ENCODE results near the gene WDFY2.
"Not testable (repeated sequence)": the region's sequence is repeated elsewhere in the genome, so short reads cannot be mapped to it uniquely, and the experiment has no call there.

The WDFY2 gene

DNA sequence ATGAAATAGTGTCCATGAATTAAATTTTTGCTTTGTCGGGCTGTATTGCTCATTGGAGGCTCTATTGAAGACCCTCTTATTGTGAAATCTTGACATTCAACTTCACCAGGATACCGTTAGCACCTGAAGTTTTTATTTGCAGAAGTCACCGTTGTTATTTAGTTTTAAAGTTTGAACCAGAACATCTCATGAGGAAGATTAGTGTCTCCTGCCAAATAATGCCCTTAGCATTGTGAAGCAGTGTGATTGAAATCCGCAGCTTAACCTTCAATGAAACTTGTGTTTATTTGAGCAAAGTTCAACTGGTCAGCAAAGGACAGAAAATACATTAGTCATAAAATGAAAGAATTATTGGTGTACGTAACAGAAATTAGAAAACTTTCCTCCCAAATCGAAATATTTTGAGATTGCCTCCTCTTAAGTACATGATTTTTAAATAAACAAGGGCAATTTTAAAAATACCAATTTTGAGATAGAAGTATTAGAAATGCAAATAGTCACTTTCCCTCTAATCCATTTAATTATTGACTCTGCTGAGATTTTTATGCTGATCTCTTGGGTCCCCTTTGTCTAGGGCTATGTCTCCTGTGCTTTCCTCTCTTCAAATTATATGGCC is 84.4 kb downstream of the WDFY2 start:
- DNase-seq = no peak

DNA sequence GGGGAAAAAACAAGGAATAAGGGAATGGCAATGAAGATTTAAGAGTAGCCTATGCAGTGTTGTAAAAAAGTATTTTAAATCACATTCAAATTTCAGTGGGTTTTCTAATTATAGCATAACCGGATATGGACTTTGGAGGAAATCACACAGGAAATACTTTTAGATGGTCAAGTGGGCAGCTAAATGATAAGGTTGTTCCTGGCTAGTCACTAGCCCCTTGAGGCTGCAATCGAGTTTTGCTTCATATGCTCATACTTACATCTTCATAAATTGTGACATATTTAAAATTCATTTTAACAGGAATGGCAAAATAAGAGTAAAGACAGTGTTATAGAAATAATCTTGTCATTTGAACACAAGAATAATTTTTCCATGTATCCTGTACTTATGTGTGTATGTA is 88.9 kb downstream of the WDFY2 start:
- DNase-seq = no peak

DNA sequence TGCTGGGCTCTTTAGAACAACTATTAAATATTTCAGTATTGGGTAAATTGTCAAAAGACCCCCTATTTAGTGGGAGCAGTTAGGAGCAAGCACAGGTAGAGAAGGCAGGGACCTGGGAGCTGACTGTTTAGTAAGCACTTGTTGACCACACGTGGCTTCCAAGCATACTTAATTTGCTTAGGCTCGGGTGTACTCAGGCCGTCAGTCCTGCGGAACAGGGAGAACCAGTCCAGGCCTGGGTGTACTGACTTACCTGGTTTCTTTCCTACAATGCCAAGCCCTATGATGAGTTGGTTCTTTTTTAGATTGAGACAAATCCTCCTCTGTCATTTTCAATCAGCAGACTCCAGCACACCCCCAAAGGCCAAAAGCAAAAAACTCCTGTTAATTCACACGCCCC is 90.0 kb downstream of the WDFY2 start:
- DNase-seq = no peak

- no peak for DNase-seq
These were observed 91.1 kb downstream of the WDFY2 start for GRCh38 chr13:51675385-51675784.

GRCh38 chr13:51675877-51676276 is 91.6 kb downstream of the WDFY2 start:
- DNase-seq = no peak

GRCh38 chr13:51676739-51677138 is 92.5 kb downstream of the WDFY2 start:
- DNase-seq = no peak

- DNase-seq = no peak
These were observed 94.2 kb downstream of the WDFY2 start for GRCh38 chr13:51678420-51678819.

GRCh38 chr13:51679616-51680015 is 95.4 kb downstream of the WDFY2 start:
- DNase-seq = no peak

DNA sequence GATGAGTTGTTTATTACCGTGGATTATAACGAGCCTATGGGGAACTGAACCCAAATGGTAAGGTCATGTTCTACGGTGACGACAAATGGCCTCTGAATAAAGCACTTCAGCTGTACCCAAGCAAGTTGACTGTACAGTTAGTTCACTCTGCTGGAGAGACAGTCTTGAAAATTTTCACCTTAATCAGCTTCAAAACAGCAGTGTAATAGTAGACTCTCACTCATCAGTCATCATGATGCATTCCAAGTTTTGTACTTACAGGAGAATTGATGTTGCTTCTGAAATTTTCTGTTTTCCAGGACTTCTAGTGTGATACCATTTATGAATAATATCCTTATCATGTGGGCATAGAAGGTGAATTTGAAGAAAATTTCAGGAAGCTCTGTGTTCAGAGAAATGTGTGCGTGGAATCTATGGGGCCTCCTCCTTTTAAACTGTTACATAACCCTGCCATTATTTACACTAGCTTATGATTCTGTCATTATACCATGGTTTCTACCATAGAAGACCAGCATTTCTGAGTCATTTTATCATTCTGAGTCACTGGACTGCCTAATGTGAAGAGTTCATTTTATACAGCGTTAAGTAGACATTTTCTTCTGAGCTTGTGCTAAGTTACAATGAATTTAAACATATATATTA is 96.9 kb downstream of the WDFY2 start:
- no peak for DNase-seq

DNA sequence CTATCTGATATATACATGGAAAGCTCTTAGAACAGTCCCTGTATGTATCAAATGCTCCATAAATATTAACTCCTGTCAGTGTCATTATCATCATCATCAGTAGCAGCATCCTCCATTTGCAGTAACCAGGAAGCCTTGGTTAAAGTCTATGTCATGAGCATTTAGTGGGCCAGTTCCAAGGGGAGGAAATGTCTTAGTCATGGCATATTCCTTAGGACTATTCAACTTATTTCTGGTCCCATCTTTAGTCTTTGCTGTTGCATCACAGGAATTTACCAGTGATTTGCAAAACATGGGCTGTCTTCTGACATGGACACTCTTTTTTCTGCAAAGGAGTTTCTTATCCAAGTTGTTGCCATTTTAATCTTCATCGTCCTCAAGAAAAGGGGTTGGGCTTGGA is 98.4 kb downstream of the WDFY2 start:
- no peak for DNase-seq

GRCh38 chr13:51683597-51683996 is 99.3 kb downstream of the WDFY2 start:
- no peak for DNase-seq

DNA sequence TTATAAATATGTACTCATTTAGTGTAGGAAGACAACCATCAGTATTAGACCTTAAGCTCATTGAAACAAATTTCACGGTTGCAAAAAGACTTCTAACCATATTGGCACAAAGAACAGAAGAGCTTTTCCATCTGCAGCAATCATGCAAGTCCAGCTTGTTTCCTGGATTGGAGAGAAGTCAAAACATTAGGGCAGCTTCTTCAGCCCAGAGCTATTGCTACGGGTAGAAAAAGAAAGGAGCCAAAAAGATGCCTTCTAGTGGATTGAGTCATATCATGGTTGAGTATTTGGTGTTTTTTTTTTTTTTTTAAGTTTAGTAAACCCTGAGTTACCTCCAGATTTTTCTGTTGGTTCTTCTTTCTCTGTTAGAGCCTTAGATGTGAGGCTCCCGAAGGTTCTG is 99.8 kb downstream of the WDFY2 start:
- DNase-seq = no peak

- no peak for DNase-seq
These were observed 103.9 kb downstream of the WDFY2 start for GRCh38 chr13:51687947-51688714.

DNA sequence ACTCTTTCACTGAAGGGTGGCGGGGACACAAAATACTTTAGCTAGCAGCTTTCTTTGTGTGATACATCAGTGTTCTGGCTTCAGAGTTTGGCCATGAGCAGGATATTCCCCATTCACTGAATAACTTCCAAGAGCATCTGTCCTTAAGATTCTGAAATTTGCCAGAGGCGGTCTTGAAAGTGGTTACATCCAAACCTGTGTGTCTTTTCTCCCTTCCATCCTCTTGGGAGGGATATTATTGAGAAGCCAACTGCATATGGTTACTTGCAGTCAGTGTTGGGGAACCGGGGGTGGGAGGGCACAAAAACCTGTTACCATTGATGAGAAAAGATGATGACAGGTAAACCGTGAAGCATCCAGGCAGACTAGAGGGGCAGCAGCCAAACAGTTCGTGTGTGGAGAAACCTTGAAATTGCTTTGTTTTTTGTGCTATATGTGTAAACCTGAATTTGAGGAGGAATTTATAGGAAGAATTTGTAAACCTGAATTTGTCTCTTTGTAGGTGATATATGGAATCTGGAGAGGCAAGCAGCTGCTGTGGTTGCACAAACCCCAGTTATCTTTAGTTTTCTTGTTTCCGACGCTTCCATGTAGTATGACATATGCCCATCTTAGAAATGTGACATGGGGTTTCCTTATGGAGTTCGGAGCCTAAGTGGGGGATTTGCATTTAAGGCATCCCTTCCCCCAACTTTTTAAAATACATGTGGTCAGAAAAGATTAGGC is 104.8 kb downstream of the WDFY2 start:
- no peak for DNase-seq

DNA sequence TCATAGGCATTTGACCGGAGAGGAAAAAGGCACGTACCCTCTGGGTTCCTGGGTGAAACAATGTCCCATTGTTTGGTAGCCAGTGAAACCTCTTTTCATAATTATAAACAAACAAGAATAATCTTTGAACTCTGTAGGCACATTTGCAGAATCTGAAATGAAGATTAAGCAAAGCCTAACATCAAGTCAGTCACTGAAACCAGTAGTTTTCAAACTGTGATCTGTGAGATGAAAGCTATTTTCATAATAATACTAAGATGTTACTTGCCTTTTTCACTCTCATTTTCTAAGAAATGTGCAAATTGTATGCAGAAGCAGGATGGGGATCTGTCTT is 105.4 kb downstream of the WDFY2 start:
- DNase-seq = no peak

DNA sequence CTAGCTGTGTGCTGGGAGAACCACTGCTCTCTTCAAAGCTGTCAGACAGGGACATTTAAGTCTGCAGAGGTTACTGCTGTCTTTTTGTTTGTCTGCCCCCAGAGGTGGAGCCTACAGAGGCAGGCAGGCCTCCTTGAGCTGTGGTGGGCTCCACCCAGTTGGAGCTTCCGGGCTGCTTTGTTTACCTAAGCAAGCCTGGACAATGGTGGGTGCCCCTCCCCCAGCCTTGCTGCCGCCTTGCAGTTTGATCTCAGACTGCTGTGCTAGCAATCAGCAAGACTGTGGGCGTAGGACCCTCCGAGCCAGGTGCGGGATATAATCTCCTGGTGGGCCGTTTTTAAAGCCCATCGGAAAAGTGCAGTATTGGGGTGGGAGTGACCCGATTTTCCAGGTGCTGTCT is 111.4 kb downstream of the WDFY2 start:
- not testable (repeated sequence) for DNase-seq

DNA sequence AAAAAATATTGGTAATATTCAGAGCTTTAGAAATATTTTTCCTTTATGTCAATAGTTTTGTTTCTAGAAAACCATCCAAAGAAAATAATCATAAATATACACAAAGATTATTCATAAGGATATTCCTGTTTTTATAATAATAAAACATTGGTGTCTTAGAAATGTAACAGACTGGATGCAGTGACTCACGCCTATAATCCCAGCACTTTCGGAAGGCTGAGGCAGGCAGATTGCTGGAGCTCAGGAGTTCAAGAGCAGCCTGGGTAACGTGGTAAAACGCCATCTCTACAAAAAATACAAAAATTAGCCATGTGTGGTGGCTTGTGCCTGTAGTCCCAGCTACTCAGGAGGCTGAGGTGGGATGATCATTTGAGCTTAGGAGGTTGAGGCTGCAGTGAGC is 112.9 kb downstream of the WDFY2 start:
- DNase-seq = no peak

DNA sequence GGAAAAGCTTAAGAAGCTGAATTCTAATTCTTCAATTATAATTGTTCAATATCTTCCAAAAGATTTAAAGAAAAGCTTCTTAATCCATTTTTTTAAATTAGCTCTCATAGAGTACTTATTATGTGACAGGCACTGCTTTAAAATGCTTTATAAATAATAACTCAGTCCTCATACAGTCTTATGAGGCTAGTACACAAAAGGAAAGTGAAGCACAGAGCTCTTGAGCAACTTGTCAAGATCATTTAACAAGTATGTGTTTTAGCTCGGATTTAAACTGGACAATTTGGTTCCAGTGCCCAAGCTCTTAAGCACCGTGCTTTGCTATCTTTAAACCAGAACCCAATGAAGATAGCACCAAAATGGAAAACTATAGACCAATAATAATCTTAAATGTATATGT is 113.6 kb downstream of the WDFY2 start:
- no peak for DNase-seq

- no peak for DNase-seq
These were observed 114.1 kb downstream of the WDFY2 start for GRCh38 chr13:51698352-51698751.

DNA sequence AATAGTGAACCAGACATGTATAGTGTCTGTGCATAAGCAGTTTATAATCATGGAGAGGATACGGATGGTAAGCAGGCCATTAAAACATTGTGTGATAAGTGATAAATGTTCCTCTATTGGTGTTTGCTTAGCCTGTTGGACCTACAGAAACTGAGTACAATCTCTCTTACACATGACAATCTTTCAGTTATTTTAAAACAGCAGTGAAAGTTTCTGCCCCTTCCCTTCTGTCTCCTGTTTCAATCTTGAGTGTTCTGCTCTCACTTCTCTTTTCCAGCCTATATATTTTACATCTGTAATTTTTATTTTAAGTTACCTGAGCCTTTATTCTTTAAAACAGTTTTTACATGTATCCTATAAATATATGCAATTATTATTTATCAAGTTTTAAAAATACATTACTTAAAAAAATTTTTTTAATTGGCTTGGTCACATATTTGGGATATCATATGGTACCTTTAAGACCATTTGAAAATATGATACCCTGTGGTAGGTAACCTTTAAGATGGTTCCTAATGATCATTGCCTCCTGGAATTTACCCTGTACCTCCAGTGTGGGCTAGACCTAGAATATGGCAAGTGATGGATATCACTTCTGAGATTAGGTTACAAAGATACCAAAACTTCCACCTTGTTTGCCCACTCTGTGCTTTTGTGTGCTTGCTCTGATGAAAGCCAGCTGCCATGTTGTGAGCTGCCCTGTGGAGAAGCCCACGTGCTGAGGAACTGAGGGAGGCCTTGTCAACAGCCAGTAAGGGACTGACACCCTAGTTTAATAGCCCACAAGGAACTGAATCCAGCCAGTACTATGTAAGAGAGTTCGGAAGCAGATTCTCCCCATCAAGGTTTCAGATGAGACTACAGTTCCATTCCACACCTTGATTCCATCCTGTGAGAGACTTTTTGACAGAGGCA is 120.4 kb downstream of the WDFY2 start:
- no peak for DNase-seq

DNA sequence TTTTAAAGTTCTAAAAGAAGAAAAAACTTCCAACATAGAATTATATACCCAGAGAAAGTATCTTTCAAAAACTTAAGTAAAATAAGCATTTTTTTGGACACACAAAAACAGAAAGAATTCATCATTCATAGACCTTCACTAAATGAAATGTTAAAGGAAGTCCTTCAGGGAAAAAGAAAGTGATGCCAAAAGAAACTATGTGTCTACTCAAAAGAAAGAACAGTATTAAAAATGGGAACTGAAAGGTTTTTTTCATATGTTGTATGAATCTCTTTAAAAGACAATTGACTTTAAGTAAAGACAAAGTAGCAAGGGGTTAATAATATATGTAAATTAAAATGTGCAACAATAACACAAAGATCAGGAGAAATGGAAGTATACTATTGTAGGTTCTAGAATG is 123.2 kb downstream of the WDFY2 start:
- no peak for DNase-seq

GRCh38 chr13:51713807-51714206 is 129.5 kb downstream of the WDFY2 start:
- no peak for DNase-seq

Data from activated gamma-delta T cell treated with Interleukin-2 at 50 U/mL for 16 hours (primary cell).